ENCODE data around the gene DSTYK. TPM values are rescaled to one million over a fixed set of nuclear protein-coding genes. Genes with fewer than 3 reads are reported as not detected.

The DSTYK gene
- total RNA-seq, 1 donor from 2014 or later, result 12.6 TPM

DNA sequence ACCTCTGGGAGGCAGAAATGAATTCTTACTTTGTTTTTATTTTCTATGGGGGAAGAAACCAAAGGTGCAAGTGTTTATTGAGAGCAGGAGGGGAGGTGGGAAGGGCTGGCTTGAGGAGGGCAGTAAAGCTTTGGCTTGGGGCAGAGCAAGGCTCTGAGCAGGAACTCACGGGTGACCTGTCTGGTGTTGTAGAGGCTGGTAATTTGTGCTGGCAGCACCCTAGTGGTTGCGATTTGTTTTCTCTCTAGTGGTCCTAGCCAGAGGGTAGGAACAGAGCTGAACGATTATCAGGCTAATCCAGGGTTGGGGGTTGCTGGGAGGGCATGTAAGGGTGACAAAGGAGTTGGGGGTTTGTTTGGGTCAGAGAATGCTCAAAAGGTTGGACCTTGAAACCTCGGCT lies 32.9 kb upstream of the DSTYK start:
- Mint-ChIP-seq H3K36me3 (ENCODE audit: low read depth) (peaks cover 3% of the 10 kb centered on the region), H3K4me3 (ENCODE audit: unreplicated experiment) (no peak overlapping the region), H3K4me1 (ENCODE audit: low read depth) (peaks cover 35% of the 10 kb centered on the region), H3K9me3 (ENCODE audit: low read depth) (no peaks in the 10 kb centered on the region), H3K27me3 (ENCODE audit: low read depth) (no peaks in the 10 kb centered on the region), H3K27ac (ENCODE audit: unreplicated experiment) (no peak overlapping the region)
- TF ChIP-seq, protein P1, sequence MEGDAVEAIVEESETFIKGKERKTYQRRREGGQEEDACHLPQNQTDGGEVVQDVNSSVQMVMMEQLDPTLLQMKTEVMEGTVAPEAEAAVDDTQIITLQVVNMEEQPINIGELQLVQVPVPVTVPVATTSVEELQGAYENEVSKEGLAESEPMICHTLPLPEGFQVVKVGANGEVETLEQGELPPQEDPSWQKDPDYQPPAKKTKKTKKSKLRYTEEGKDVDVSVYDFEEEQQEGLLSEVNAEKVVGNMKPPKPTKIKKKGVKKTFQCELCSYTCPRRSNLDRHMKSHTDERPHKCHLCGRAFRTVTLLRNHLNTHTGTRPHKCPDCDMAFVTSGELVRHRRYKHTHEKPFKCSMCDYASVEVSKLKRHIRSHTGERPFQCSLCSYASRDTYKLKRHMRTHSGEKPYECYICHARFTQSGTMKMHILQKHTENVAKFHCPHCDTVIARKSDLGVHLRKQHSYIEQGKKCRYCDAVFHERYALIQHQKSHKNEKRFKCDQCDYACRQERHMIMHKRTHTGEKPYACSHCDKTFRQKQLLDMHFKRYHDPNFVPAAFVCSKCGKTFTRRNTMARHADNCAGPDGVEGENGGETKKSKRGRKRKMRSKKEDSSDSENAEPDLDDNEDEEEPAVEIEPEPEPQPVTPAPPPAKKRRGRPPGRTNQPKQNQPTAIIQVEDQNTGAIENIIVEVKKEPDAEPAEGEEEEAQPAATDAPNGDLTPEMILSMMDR (IDR thresholded peaks at IDR 0.05), result no peak
- no peak for DNase-seq (ENCODE audit: low spot score)

DNA sequence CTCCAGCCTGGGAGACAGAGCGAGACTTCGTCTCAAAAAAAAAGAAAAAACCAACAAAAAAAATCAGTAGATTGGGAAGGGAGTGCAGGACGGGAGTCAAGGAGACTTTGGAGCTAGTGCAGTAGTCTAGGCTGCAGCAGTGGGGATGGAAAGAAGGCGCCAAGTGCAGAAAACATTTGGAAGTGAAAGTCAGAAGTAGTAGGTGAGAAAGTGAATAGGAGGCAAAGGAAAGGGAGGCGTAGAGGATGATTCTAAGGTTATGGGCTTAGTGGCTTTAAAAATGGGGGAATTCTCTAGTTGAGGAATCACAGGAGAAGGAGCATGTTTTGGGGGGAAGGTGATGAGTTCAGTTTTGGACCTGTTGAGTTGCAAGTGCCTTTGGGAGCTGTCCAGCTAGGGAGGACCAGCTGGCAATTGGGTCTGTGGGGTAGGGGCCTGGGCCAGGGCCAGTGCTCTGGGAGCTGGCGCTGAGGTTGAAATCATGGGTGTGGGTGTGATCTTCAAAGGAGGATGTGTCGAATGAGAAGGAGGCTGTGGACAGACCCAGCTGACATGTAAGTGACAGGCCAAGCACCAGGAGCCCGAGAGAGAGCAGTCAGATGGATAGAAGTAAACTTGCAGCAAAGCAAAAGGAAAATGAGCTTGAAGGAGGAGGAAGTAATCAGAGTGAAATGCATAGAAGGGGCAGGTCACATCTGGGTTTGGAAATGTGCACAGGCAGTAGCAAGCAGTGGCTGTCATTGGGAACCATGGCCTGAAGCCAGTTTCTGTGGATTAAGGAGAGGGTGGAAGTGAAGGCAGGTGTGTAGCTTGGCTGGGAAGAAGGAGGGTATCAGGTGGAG lies 32.1 kb upstream of the DSTYK start:
- no peak overlapping the region for H3K4me3 Mint-ChIP-seq (ENCODE audit: unreplicated experiment)
- no peaks in the 10 kb centered on the region for H3K9me3 Mint-ChIP-seq (ENCODE audit: low read depth)
- DNase-seq (ENCODE audit: low spot score), result no peak
- H3K36me3 Mint-ChIP-seq (ENCODE audit: low read depth), result peaks cover 3% of the 10 kb centered on the region
- no peaks in the 10 kb centered on the region for H3K27me3 Mint-ChIP-seq (ENCODE audit: low read depth)
- TF ChIP-seq, protein P1 (IDR thresholded peaks at IDR 0.05), result no peak
- no peak overlapping the region for H3K27ac Mint-ChIP-seq (ENCODE audit: unreplicated experiment)
- H3K4me1 Mint-ChIP-seq (ENCODE audit: low read depth), result peaks cover 31% of the 10 kb centered on the region

DNA sequence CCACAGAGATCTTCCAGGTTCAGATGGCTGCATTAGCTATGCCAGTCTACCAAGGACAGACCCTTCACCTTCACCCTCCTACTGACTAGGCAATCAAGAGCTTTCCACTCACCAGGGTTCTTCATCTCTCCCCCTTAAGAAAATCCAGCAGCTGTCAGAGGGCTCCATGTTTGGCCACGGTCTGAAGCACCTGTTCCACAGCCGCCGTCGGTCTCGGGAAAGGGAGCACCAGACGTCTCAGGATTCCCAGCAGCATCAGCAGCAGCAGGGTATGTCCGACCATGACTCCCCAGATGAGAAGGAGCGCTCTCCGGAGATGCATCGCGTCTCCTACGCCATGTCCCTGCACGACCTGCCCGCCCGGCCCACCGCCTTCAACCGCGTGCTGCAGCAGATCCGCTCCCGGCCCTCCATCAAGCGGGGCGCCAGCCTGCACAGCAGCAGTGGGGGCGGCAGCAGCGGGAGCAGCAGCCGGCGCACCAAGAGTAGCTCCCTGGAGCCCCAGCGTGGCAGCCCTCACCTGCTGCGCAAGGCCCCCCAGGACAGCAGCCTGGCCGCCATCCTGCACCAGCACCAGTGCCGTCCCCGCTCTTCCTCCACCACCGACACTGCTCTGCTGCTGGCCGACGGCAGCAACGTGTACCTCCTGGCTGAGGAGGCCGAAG lies 30.0 kb upstream of the DSTYK start:
- Mint-ChIP-seq H3K4me1 (ENCODE audit: low read depth) (peaks cover 10% of the 10 kb centered on the region), H3K27ac (ENCODE audit: unreplicated experiment) (no peak overlapping the region), H3K4me3 (ENCODE audit: unreplicated experiment) (no peak overlapping the region), H3K36me3 (ENCODE audit: low read depth) (peaks cover 3% of the 10 kb centered on the region), H3K9me3 (ENCODE audit: low read depth) (no peaks in the 10 kb centered on the region), H3K27me3 (ENCODE audit: low read depth) (no peaks in the 10 kb centered on the region)
- no peak for DNase-seq (ENCODE audit: low spot score)
- TF ChIP-seq, protein P1 (IDR thresholded peaks at IDR 0.05), result no peak

DNA sequence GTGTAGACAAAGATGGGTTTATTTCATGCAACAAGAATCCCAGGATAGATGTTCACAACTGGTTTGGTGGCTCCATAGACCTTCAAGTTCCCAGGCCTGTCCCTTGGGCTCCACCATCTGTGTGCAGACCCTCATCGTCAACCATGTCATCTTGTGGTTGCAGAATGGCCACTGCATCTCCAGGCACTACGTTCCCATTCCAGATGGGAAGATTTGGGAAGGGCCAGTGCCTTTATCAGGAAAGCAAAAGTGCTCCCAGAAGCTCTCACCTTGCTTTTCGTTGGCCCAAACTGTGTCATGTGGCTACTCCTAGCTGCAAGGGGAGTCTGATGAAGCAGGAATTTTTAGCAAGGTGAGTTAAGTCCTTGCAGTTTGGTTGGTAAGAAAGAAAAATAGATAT lies 29.1 kb upstream of the DSTYK start:
- TF ChIP-seq, protein P1 (IDR thresholded peaks at IDR 0.05), result no peak
- Mint-ChIP-seq H3K4me1 (ENCODE audit: low read depth) (peaks cover 10% of the 10 kb centered on the region), H3K9me3 (ENCODE audit: low read depth) (no peaks in the 10 kb centered on the region), H3K27ac (ENCODE audit: unreplicated experiment) (no peak overlapping the region), H3K36me3 (ENCODE audit: low read depth) (peaks cover 3% of the 10 kb centered on the region), H3K4me3 (ENCODE audit: unreplicated experiment) (no peak overlapping the region), H3K27me3 (ENCODE audit: low read depth) (no peaks in the 10 kb centered on the region)
- no peak for DNase-seq (ENCODE audit: low spot score)

DNA sequence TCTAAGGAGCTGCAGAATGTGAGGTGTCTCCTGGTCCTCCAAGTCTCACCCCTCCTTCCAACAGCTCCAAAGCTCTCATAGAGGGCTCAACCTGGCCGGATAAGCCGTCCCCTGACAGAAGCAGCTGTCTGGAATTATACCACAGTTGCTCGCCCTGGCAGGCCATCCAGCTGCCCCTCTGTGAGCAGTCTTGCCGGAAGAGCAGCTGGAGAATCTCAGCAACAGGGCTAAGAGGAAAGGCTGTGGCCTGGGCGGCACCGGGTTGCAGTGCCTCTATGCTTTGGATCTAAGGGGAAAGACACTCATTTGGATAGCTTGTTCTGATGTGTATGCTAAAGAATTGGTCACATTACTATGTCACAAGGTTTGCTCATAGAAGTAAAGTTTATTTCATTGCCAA lies 28.6 kb upstream of the DSTYK start:
- H3K4me1 Mint-ChIP-seq (ENCODE audit: low read depth), result peaks cover 15% of the 10 kb centered on the region
- DNase-seq (ENCODE audit: low spot score), result no peak
- no peaks in the 10 kb centered on the region for H3K27me3 Mint-ChIP-seq (ENCODE audit: low read depth)
- TF ChIP-seq, protein P1 (IDR thresholded peaks at IDR 0.05), result no peak
- no peak overlapping the region for H3K4me3 Mint-ChIP-seq (ENCODE audit: unreplicated experiment)
- H3K36me3 Mint-ChIP-seq (ENCODE audit: low read depth), result peaks cover 3% of the 10 kb centered on the region
- no peaks in the 10 kb centered on the region for H3K9me3 Mint-ChIP-seq (ENCODE audit: low read depth)
- no peak overlapping the region for H3K27ac Mint-ChIP-seq (ENCODE audit: unreplicated experiment)

Data from chondrocyte (in vitro differentiated cells).